Spleen (tissue), 7 donors: Measurements from ENCODE around the gene MICAL2.

Source experiments
- CTCF ChIP-seq, 11 experiments: fragments of 200-600 bp in 7 of 11; fragments of 450-650 bp in 4 of 11; sonication (generic) in 4 of 11; IDR thresholded peaks in 8 of 11; conservative IDR thresholded peaks in 3 of 11; 1 replicate in 7 of 11; 2 replicates in 4 of 11; pipeline versions ENCODE4 v1.4.0 to v1.8.0; 2016 to 2021; ENCODE audit warnings: antibody characterized with exemption in 11 of 11, inconsistent platforms in 4 of 11, mild to moderate bottlenecking in 1 of 11
- POLR2A ChIP-seq, 3 donors: fragments of 450-650 bp; IDR thresholded peaks; one replicate each; pipeline ENCODE4 v1.5.1; 2017; ENCODE audit warnings: antibody characterized with exemption in 3 of 3, mild to moderate bottlenecking in 1 of 3
- POLR2AphosphoS5 ChIP-seq, 3 donors: sonication (generic); formaldehyde crosslinking; IDR thresholded peaks; one replicate each; pipeline ENCODE4 v1.5.1; 2017; ENCODE audit warnings: antibody characterized with exemption in 3 of 3
- donor health status: DM: no; HTN: no; CAD: no; lungs with moderate emphysema.
- donor health status: DM: no; HTN: no; CAD: no.
- donor health status: DM: no; HTN: no; CAD: no.

GRCh38 chr11:12125609-12126149 lies 15.3 kb downstream of the MICAL2 start:
- TF ChIP-seq CTCF (IDR thresholded peaks at IDR 0.05 in 8 of 11, conservative IDR thresholded peaks at IDR 0.05 in 3 of 11) (no peak), POLR2AphosphoS5 (IDR thresholded peaks at IDR 0.05) (no peak), POLR2A (IDR thresholded peaks at IDR 0.05) (no peak)
